Stimulated activated CD4-positive, alpha-beta T cell treated with anti-CD3 and anti-CD28 coated beads, Interleukin-12 subunit alpha, Interleukin-12 subunit beta, amount 100 ng/mL, for 48 hours (primary cell): ENCODE results near the gene CTAG2.
"Not testable (repeated sequence)": the region's sequence is repeated elsewhere in the genome, so short reads cannot be mapped to it uniquely, and the experiment has no call there.

Source experiments
- DNase-seq, 3 donors: peaks; one replicate each; pipeline ENCODE4 v3.0.0-alpha.2; 2020; ENCODE audit warnings: low read depth in 2 of 3, low spot score in 1 of 3

The CTAG2 gene

GRCh38 chrX:154653413-154653812 lies at the start of gene CTAG2:
Gene CTAG2 (minus strand): TSS chrX:154653579. CDS start chrX:154653515, 64 bp downstream.
- not testable (repeated sequence) for DNase-seq

GRCh38 chrX:154698630-154699248 lies 45.4 kb upstream of the CTAG2 start:
- DNase-seq: no peak

- DNase-seq: no peak
These were observed 43.3 kb upstream of the CTAG2 start for GRCh38 chrX:154696676-154697045.

- DNase-seq: no peak
These were observed 42.7 kb upstream of the CTAG2 start for GRCh38 chrX:154695911-154696675.

GRCh38 chrX:154693394-154693793 lies 40.0 kb upstream of the CTAG2 start:
- no peak for DNase-seq

- not testable (repeated sequence) for DNase-seq
These were observed 37.1 kb upstream of the CTAG2 start for GRCh38 chrX:154690438-154690837.

GRCh38 chrX:154672084-154672483 lies 18.7 kb upstream of the CTAG2 start:
- not testable (repeated sequence) for DNase-seq

- not testable (repeated sequence) for DNase-seq
These were observed 17.5 kb upstream of the CTAG2 start for GRCh38 chrX:154670848-154671247.

- no peak for DNase-seq
These were observed 8.5 kb upstream of the CTAG2 start for GRCh38 chrX:154661899-154662298.

GRCh38 chrX:154661170-154661569 lies 7.8 kb upstream of the CTAG2 start:
- no peak for DNase-seq

GRCh38 chrX:154660541-154660940 lies 7.2 kb upstream of the CTAG2 start:
- DNase-seq: no peak

- DNase-seq: no peak
These were observed 5.6 kb upstream of the CTAG2 start for GRCh38 chrX:154658957-154659356.

GRCh38 chrX:154658187-154658586 lies 4.8 kb upstream of the CTAG2 start:
- no peak for DNase-seq

GRCh38 chrX:154657226-154657805 lies 3.9 kb upstream of the CTAG2 start:
- no peak for DNase-seq

- DNase-seq: no peak
These were observed 2.4 kb upstream of the CTAG2 start for GRCh38 chrX:154655786-154656185.

- no peak for DNase-seq
These were observed 2.0 kb upstream of the CTAG2 start for GRCh38 chrX:154655346-154655745.

GRCh38 chrX:154654925-154655324 lies 1.5 kb upstream of the CTAG2 start:
- DNase-seq: no peak

- DNase-seq: no peak
These were observed 993 bp upstream of the CTAG2 start for GRCh38 chrX:154654372-154654771.

- DNase-seq: no peak
These were observed 354 bp downstream of the CTAG2 start for GRCh38 chrX:154653048-154653401.

- DNase-seq: no peak
These were observed 900 bp downstream of the CTAG2 start for GRCh38 chrX:154652311-154653047.

- DNase-seq: no peak
These were observed 3.2 kb downstream of the CTAG2 start for GRCh38 chrX:154650221-154650510.
